HUES6 (cell line): ENCODE data around the gene INPP4A.
"Not testable (repeated sequence)": the region's sequence is repeated elsewhere in the genome, so short reads cannot be mapped to it uniquely, and the experiment has no call there.

Experiments
- H3K27ac ChIP-seq: 2 replicates; pipeline ENCODE4 v1.7.0; 2013; ENCODE audit warnings: low read depth, mild to moderate bottlenecking, low read length, inconsistent platforms
- H3K27me3 ChIP-seq: 2 replicates; pipeline ENCODE4 v1.6.1; 2013; ENCODE audit warnings: low read length; ENCODE audit not compliant: control insufficient read depth, insufficient read depth
- H3K36me3 ChIP-seq: 2 replicates; pipeline ENCODE4 v1.6.1; 2013; ENCODE audit warnings: low read length; ENCODE audit not compliant: control insufficient read depth, insufficient read depth
- H3K4me1 ChIP-seq: 2 replicates; pipeline ENCODE4 v1.6.1; 2013; ENCODE audit warnings: low read length; ENCODE audit not compliant: control insufficient read depth, insufficient read depth
- H3K4me3 ChIP-seq: 2 replicates; pipeline ENCODE4 v1.5.1; 2013; ENCODE audit warnings: low read depth, low read length
- H3K9ac ChIP-seq: one replicate; pipeline ENCODE4 v1.6.1; 2013; ENCODE audit warnings: mild to moderate bottlenecking, low read length
- H3K9me3 ChIP-seq: 2 replicates; pipeline ENCODE4 v1.6.1; 2013; ENCODE audit warnings: low read depth, low read length; ENCODE audit not compliant: control insufficient read depth, insufficient read depth

The INPP4A gene

GRCh38 chr2:98582523-98582922, 137.9 kb downstream of the INPP4A start:
- Histone ChIP-seq H3K4me3 (no peak overlapping the region), H3K27me3 (no peaks in the 10 kb centered on the region), H3K27ac (no peak overlapping the region), H3K4me1 (no peaks in the 10 kb centered on the region), H3K36me3 (peaks cover 40% of the 10 kb centered on the region), H3K9me3 (no peaks in the 10 kb centered on the region), H3K9ac (no peak overlapping the region)

- no peak overlapping the region for H3K4me3 ChIP-seq
- no peaks in the 10 kb centered on the region for H3K9me3 ChIP-seq
- no peak overlapping the region for H3K27ac ChIP-seq
- H3K27me3 ChIP-seq, result no peaks in the 10 kb centered on the region
- H3K9ac ChIP-seq, result no peak overlapping the region
- H3K36me3 ChIP-seq, result peaks cover 33% of the 10 kb centered on the region
- H3K4me1 ChIP-seq, result no peaks in the 10 kb centered on the region
These were observed 138.6 kb downstream of the INPP4A start for GRCh38 chr2:98583276-98583675.

GRCh38 chr2:98583816-98584618, 139.4 kb downstream of the INPP4A start:
- H3K27me3 ChIP-seq, result no peaks in the 10 kb centered on the region
- no peak overlapping the region for H3K27ac ChIP-seq
- no peak overlapping the region for H3K9ac ChIP-seq
- H3K4me1 ChIP-seq, result no peaks in the 10 kb centered on the region
- no peaks in the 10 kb centered on the region for H3K9me3 ChIP-seq
- H3K36me3 ChIP-seq, result peaks cover 27% of the 10 kb centered on the region
- no peak overlapping the region for H3K4me3 ChIP-seq

GRCh38 chr2:98585386-98585785, 140.7 kb downstream of the INPP4A start:
- no peak overlapping the region for H3K9ac ChIP-seq
- H3K4me3 ChIP-seq, result no peak overlapping the region
- H3K27me3 ChIP-seq, result no peaks in the 10 kb centered on the region
- peaks cover 24% of the 10 kb centered on the region for H3K36me3 ChIP-seq
- no peak overlapping the region for H3K27ac ChIP-seq
- H3K4me1 ChIP-seq, result no peaks in the 10 kb centered on the region
- no peaks in the 10 kb centered on the region for H3K9me3 ChIP-seq

- H3K9me3 ChIP-seq, result no peaks in the 10 kb centered on the region
- H3K27me3 ChIP-seq, result no peaks in the 10 kb centered on the region
- H3K9ac ChIP-seq, result no peak overlapping the region
- H3K27ac ChIP-seq, result no peak overlapping the region
- no peaks in the 10 kb centered on the region for H3K4me1 ChIP-seq
- H3K4me3 ChIP-seq, result no peak overlapping the region
- H3K36me3 ChIP-seq, result peaks cover 25% of the 10 kb centered on the region
These were observed 142.0 kb downstream of the INPP4A start for GRCh38 chr2:98586551-98587140.

GRCh38 chr2:98588880-98589431, 144.3 kb downstream of the INPP4A start:
- peaks cover under 1% of the 10 kb centered on the region; the same call in 1 of the 2 replicates for H3K9me3 ChIP-seq
- no peak overlapping the region for H3K27ac ChIP-seq
- no peak overlapping the region for H3K4me3 ChIP-seq
- peaks cover 9% of the 10 kb centered on the region for H3K36me3 ChIP-seq
- H3K4me1 ChIP-seq, result no peaks in the 10 kb centered on the region
- H3K27me3 ChIP-seq, result no peaks in the 10 kb centered on the region
- no peak overlapping the region for H3K9ac ChIP-seq

- H3K36me3 ChIP-seq, result peaks cover 8% of the 10 kb centered on the region; the same call in 1 of the 2 replicates
- no peak overlapping the region for H3K9ac ChIP-seq
- no peaks in the 10 kb centered on the region for H3K4me1 ChIP-seq
- no peaks in the 10 kb centered on the region for H3K27me3 ChIP-seq
- peaks cover 3% of the 10 kb centered on the region; the same call in 1 of the 2 replicates for H3K9me3 ChIP-seq
- no peak overlapping the region for H3K4me3 ChIP-seq
- H3K27ac ChIP-seq, result no peak overlapping the region
These were observed 144.8 kb downstream of the INPP4A start for GRCh38 chr2:98589489-98589888.

GRCh38 chr2:98592565-98592964, 147.9 kb downstream of the INPP4A start:
- no peak overlapping the region for H3K9ac ChIP-seq
- H3K27me3 ChIP-seq, result no peaks in the 10 kb centered on the region
- H3K9me3 ChIP-seq, result peaks cover 3% of the 10 kb centered on the region; the same call in 1 of the 2 replicates
- no peaks in the 10 kb centered on the region for H3K4me1 ChIP-seq
- no peak overlapping the region for H3K27ac ChIP-seq
- peaks cover 7% of the 10 kb centered on the region for H3K36me3 ChIP-seq
- no peak overlapping the region for H3K4me3 ChIP-seq

- H3K9me3 ChIP-seq, H3K4me3 ChIP-seq, H3K9ac ChIP-seq, H3K27me3 ChIP-seq, H3K4me1 ChIP-seq, H3K27ac ChIP-seq: not testable (repeated sequence)
- H3K36me3 ChIP-seq, result peaks cover 23% of the 10 kb centered on the region
These were observed 150.0 kb downstream of the INPP4A start for GRCh38 chr2:98594665-98595064.

- H3K36me3 ChIP-seq, result peaks cover 51% of the 10 kb centered on the region
- H3K4me1 ChIP-seq, result no peaks in the 10 kb centered on the region
- H3K27ac ChIP-seq, result no peak overlapping the region
- no peaks in the 10 kb centered on the region for H3K27me3 ChIP-seq
- H3K9ac ChIP-seq, result no peak overlapping the region
- H3K9me3 ChIP-seq, result peaks cover 3% of the 10 kb centered on the region; the same call in 1 of the 2 replicates
- H3K4me3 ChIP-seq, result no peak overlapping the region
These were observed 154.2 kb downstream of the INPP4A start for GRCh38 chr2:98598781-98599428.
